B cell (primary cell): Measurements from ENCODE around the gene ARHGAP26.

Source experiments
- EZH2 ChIP-seq: IDR thresholded peaks from 2 replicates; pipeline ENCODE4 v1.6.1; 2012; ENCODE audit warnings: borderline replicate concordance, low read depth, mild to moderate bottlenecking, moderate library complexity, low read length; ENCODE audit not compliant: insufficient read depth, poor library complexity, severe bottlenecking
- TF ChIP-seq, protein P1 (sequence below): fragments of 200-600 bp; IDR thresholded peaks from one replicate; pipeline ENCODE4 v1.8.0; 2022; ENCODE audit warnings: antibody characterized with exemption, mild to moderate bottlenecking

GRCh38 chr5:143274952-143275351, 504.8 kb downstream of the ARHGAP26 start:
- TF ChIP-seq EZH2: no peak
- TF ChIP-seq, protein P1, sequence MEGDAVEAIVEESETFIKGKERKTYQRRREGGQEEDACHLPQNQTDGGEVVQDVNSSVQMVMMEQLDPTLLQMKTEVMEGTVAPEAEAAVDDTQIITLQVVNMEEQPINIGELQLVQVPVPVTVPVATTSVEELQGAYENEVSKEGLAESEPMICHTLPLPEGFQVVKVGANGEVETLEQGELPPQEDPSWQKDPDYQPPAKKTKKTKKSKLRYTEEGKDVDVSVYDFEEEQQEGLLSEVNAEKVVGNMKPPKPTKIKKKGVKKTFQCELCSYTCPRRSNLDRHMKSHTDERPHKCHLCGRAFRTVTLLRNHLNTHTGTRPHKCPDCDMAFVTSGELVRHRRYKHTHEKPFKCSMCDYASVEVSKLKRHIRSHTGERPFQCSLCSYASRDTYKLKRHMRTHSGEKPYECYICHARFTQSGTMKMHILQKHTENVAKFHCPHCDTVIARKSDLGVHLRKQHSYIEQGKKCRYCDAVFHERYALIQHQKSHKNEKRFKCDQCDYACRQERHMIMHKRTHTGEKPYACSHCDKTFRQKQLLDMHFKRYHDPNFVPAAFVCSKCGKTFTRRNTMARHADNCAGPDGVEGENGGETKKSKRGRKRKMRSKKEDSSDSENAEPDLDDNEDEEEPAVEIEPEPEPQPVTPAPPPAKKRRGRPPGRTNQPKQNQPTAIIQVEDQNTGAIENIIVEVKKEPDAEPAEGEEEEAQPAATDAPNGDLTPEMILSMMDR: no peak
